Glomerular visceral epithelial cell (primary cell): Measurements from ENCODE around the gene RCBTB2.
"Not testable (repeated sequence)": the region's sequence is repeated elsewhere in the genome, so short reads cannot be mapped to it uniquely, and the experiment has no call there.

Experiments
- DNase-seq: peaks from one replicate; pipeline ENCODE4 v3.0.0-alpha.2; 2016; ENCODE audit errors: extremely low spot score

The RCBTB2 gene

GRCh38 chr13:48494874-48495273 lies 38.0 kb downstream of the RCBTB2 start:
- no peak for DNase-seq

GRCh38 chr13:48493851-48494250 lies 39.0 kb downstream of the RCBTB2 start:
- DNase-seq: no peak

GRCh38 chr13:48493066-48493765 lies 39.7 kb downstream of the RCBTB2 start:
- no peak for DNase-seq

- DNase-seq: no peak
Measured at GRCh38 chr13:48492470-48493065, 40.3 kb downstream of the RCBTB2 start.

- no peak for DNase-seq
Measured at GRCh38 chr13:48492096-48492440, 40.8 kb downstream of the RCBTB2 start.

GRCh38 chr13:48491423-48492095 lies 41.3 kb downstream of the RCBTB2 start:
- no peak for DNase-seq

- DNase-seq: no peak
Measured at GRCh38 chr13:48490241-48490640, 42.6 kb downstream of the RCBTB2 start.

- DNase-seq: no peak
Measured at GRCh38 chr13:48489666-48490065, 43.2 kb downstream of the RCBTB2 start.

- DNase-seq: no peak
Measured at GRCh38 chr13:48488995-48489394, 43.9 kb downstream of the RCBTB2 start.

GRCh38 chr13:48487968-48488367 lies 44.9 kb downstream of the RCBTB2 start:
- DNase-seq: no peak

- no peak for DNase-seq
Measured at GRCh38 chr13:48486836-48487235, 46.0 kb downstream of the RCBTB2 start.

GRCh38 chr13:48486362-48486761 lies 46.5 kb downstream of the RCBTB2 start:
- no peak for DNase-seq

- DNase-seq: no peak
Measured at GRCh38 chr13:48485432-48485831, 47.4 kb downstream of the RCBTB2 start.

- no peak for DNase-seq
Measured at GRCh38 chr13:48483575-48483974, 49.3 kb downstream of the RCBTB2 start.

- DNase-seq: no peak
Measured at GRCh38 chr13:48478391-48478790, 54.5 kb downstream of the RCBTB2 start.

GRCh38 chr13:48477191-48477855 lies 55.6 kb downstream of the RCBTB2 start:
- DNase-seq: no peak

GRCh38 chr13:48476686-48477085 lies 56.2 kb downstream of the RCBTB2 start:
- DNase-seq: no peak

GRCh38 chr13:48476215-48476614 lies 56.7 kb downstream of the RCBTB2 start:
- no peak for DNase-seq

GRCh38 chr13:48475230-48475629 lies 57.6 kb downstream of the RCBTB2 start:
- no peak for DNase-seq

- DNase-seq: no peak
Measured at GRCh38 chr13:48457578-48458242, 75.2 kb downstream of the RCBTB2 start.

- DNase-seq: no peak
Measured at GRCh38 chr13:48456546-48456945, 76.3 kb downstream of the RCBTB2 start.

GRCh38 chr13:48451196-48451595 lies 81.7 kb downstream of the RCBTB2 start:
- DNase-seq: not testable (repeated sequence)
